DMS 273 treated with DMSO at 0.1 percent for 48 hours (cell line): ENCODE measurements around the gene BMI1.
"Not testable (repeated sequence)": the region's sequence is repeated elsewhere in the genome, so short reads cannot be mapped to it uniquely, and the experiment has no call there.

Source experiments
- DNase-seq: peaks from one replicate; lab custom pipeline; 2025; lab: John Stamatoyannopoulos, UW

BMI1 gene

GRCh38 chr10:22320591-22321155 is at the start of gene BMI1:
Gene BMI1 (plus strand): TSS chr10:22321099. CDS start chr10:22326450, 5,351 bp downstream.
- peak; percentile 41 for DNase-seq

- no peak for DNase-seq
Observed at GRCh38 chr10:22271786-22272185, 49.1 kb upstream of the BMI1 start.

- no peak for DNase-seq
Observed at GRCh38 chr10:22278441-22278782, 42.5 kb upstream of the BMI1 start.

GRCh38 chr10:22280078-22280477 is 40.8 kb upstream of the BMI1 start:
- no peak for DNase-seq

- DNase-seq = peak; percentile 16
Observed at GRCh38 chr10:22285130-22285529, 35.8 kb upstream of the BMI1 start.

GRCh38 chr10:22293747-22294404 is 27.0 kb upstream of the BMI1 start:
- no peak for DNase-seq

- DNase-seq = no peak
Observed at GRCh38 chr10:22294694-22295093, 26.2 kb upstream of the BMI1 start.

- no peak for DNase-seq
Observed at GRCh38 chr10:22301193-22301592, 19.7 kb upstream of the BMI1 start.

GRCh38 chr10:22303461-22303860 is 17.4 kb upstream of the BMI1 start:
- DNase-seq = no peak

GRCh38 chr10:22305721-22306120 is 15.2 kb upstream of the BMI1 start:
- DNase-seq = no peak

- no peak for DNase-seq
Observed at GRCh38 chr10:22308390-22308789, 12.5 kb upstream of the BMI1 start.

GRCh38 chr10:22309180-22310000 is 11.5 kb upstream of the BMI1 start:
- DNase-seq = no peak

- DNase-seq = not testable (repeated sequence)
Observed at GRCh38 chr10:22310012-22310411, 10.9 kb upstream of the BMI1 start.

- no peak for DNase-seq
Observed at GRCh38 chr10:22310928-22311327, 10.0 kb upstream of the BMI1 start.

GRCh38 chr10:22314852-22315251 is 6.0 kb upstream of the BMI1 start:
- no peak for DNase-seq

GRCh38 chr10:22315455-22316285 is 5.2 kb upstream of the BMI1 start:
- no peak for DNase-seq

GRCh38 chr10:22316286-22317075 is 4.4 kb upstream of the BMI1 start, which contains the start of gene COMMD3:
Gene COMMD3 (plus strand): TSS chr10:22316388. CDS start chr10:22316418, 30 bp downstream.
- peak; percentile 42 for DNase-seq

GRCh38 chr10:22317076-22317370 is 3.9 kb upstream of the BMI1 start:
- no peak for DNase-seq

GRCh38 chr10:22317771-22318565 is 2.9 kb upstream of the BMI1 start:
- no peak for DNase-seq

GRCh38 chr10:22318772-22319171 is 2.1 kb upstream of the BMI1 start:
- no peak for DNase-seq

- DNase-seq = no peak
Observed at GRCh38 chr10:22319547-22319979, 1.3 kb upstream of the BMI1 start.
